CD14-positive monocyte (primary cell): Measurements from ENCODE around the gene KIF20A. TPM values are rescaled to one million over a fixed set of nuclear protein-coding genes. Genes with fewer than 3 reads are reported as not detected.

Source experiments
- DNase-seq, 3 donors: peaks; one replicate each; pipeline ENCODE4 v3.0.0-alpha.2; 2011 to 2022
- H2AFZ ChIP-seq: 2 replicates; pipeline ENCODE4 v1.6.0; 2012; ENCODE audit warnings: mild to moderate bottlenecking, low read depth, low read length, inconsistent platforms; ENCODE audit not compliant: insufficient read depth, poor library complexity, severe bottlenecking
- H3K27ac ChIP-seq, 2 donors: 1 replicate in 1 of 2; 2 replicates in 1 of 2; pipeline ENCODE4 v1.5.1; 2012 to 2013; ENCODE audit warnings: low read length in 2 of 2, control low read depth in 1 of 2, inconsistent platforms in 1 of 2, low read depth in 1 of 2, mild to moderate bottlenecking in 1 of 2
- H3K27me3 ChIP-seq, 2 donors: one replicate each; pipeline versions ENCODE4 v1.6.0 to v1.6.1; 2011 to 2013; ENCODE audit warnings: low read length in 2 of 2; ENCODE audit not compliant: control insufficient read depth in 2 of 2, insufficient read depth in 2 of 2
- H3K36me3 ChIP-seq, 2 donors: replicated peaks in 1 of 2; 1 replicate in 1 of 2; 2 replicates in 1 of 2; pipeline versions ENCODE4 v1.5.1 to v1.6.1; 2012 to 2013; ENCODE audit warnings: low read length in 2 of 2, control low read depth in 1 of 2, inconsistent platforms in 1 of 2, mild to moderate bottlenecking in 1 of 2; ENCODE audit not compliant: insufficient read depth in 2 of 2, control insufficient read depth in 1 of 2
- H3K4me1 ChIP-seq, 2 donors: 1 replicate in 1 of 2; 2 replicates in 1 of 2; pipeline versions ENCODE4 v1.5.1 to v1.6.1; 2012 to 2013; ENCODE audit warnings: low read length in 2 of 2, control low read depth in 1 of 2, inconsistent platforms in 1 of 2, mild to moderate bottlenecking in 1 of 2, moderate library complexity in 1 of 2; ENCODE audit not compliant: insufficient read depth in 2 of 2, control insufficient read depth in 1 of 2
- H3K4me2 ChIP-seq: replicated peaks from 2 replicates; pipeline ENCODE3; 2012; ENCODE audit warnings: low read length, moderate library complexity, mild to moderate bottlenecking; ENCODE audit not compliant: poor library complexity, severe bottlenecking; ENCODE audit errors: extremely low read depth
- H3K4me3 ChIP-seq, 3 experiments: fragments of 200-600 bp in 1 of 3; sonication (generic) in 1 of 3; replicated peaks in 1 of 3; 1 replicate in 2 of 3; 2 replicates in 1 of 3; pipeline ENCODE4 v1.5.1; 2011 to 2013; ENCODE audit warnings: low read length in 3 of 3, mild to moderate bottlenecking in 3 of 3, control low read depth in 2 of 3, low read depth in 2 of 3, inconsistent platforms in 1 of 3, moderate library complexity in 1 of 3
- H3K79me2 ChIP-seq: 2 replicates; pipeline ENCODE4 v1.6.0; 2012; ENCODE audit warnings: mild to moderate bottlenecking, control low read depth, inconsistent platforms, low read length, moderate library complexity; ENCODE audit not compliant: insufficient read depth
- H3K9ac ChIP-seq: 2 replicates; pipeline ENCODE4 v1.6.0; 2017; ENCODE audit warnings: low read length, mild to moderate bottlenecking; ENCODE audit not compliant: insufficient read depth, poor library complexity, severe bottlenecking
- H3K9me3 ChIP-seq, 2 donors: replicated peaks in 1 of 2; 1 replicate in 1 of 2; 2 replicates in 1 of 2; pipeline versions ENCODE4 v1.5.1 to v1.6.1; 2012 to 2013; ENCODE audit warnings: low read length in 2 of 2, control low read depth in 1 of 2; ENCODE audit not compliant: control insufficient read depth in 1 of 2, insufficient read depth in 1 of 2
- H4K20me1 ChIP-seq: 2 replicates; pipeline ENCODE4 v1.6.0; 2012; ENCODE audit warnings: mild to moderate bottlenecking, low read length, control low read depth, moderate library complexity; ENCODE audit not compliant: insufficient read depth
- H3K27ac Mint-ChIP-seq, 7 donors: one replicate each; pipeline ENCODE4 v1.8.0; 2020; ENCODE audit warnings: mild to moderate bottlenecking in 7 of 7, mixed read lengths in 7 of 7, moderate library complexity in 6 of 7, inconsistent platforms in 2 of 7
- H3K27me3 Mint-ChIP-seq, 3 donors: one replicate each; pipeline ENCODE4 v1.8.0; 2021 to 2022; ENCODE audit warnings: low read depth in 3 of 3, mild to moderate bottlenecking in 3 of 3, mixed read lengths in 3 of 3, moderate library complexity in 3 of 3, inconsistent platforms in 1 of 3
- H3K36me3 Mint-ChIP-seq, 2 donors: one replicate each; pipeline ENCODE4 v1.8.0; 2020; ENCODE audit warnings: mixed read lengths in 2 of 2, inconsistent platforms in 1 of 2, mild to moderate bottlenecking in 1 of 2
- H3K4me1 Mint-ChIP-seq: one replicate; pipeline ENCODE4 v1.8.0; 2020; ENCODE audit warnings: mild to moderate bottlenecking, mixed read lengths
- H3K4me3 Mint-ChIP-seq, 2 donors: one replicate each; pipeline ENCODE4 v1.8.0; 2020; ENCODE audit warnings: mild to moderate bottlenecking in 2 of 2, mixed read lengths in 2 of 2, moderate library complexity in 1 of 2
- H3K9me3 Mint-ChIP-seq, 7 donors: one replicate each; pipeline ENCODE4 v1.8.0; 2020 to 2022; ENCODE audit warnings: mixed read lengths in 7 of 7, mild to moderate bottlenecking in 6 of 7, moderate library complexity in 6 of 7, inconsistent platforms in 2 of 7
- WGBS: methylation state at CpG from one replicate; pipeline ENCODE4 v1.1.5; 2013; ENCODE audit warnings: missing lambda C conversion rate; ENCODE audit not compliant: insufficient coverage; 5-methylcytosine and 5-hydroxymethylcytosine counted together
- intact Hi-C, 2 donors: fragments of 100-400 bp; cut with micrococcal nuclease; formaldehyde crosslinking; loops; one replicate each; pipeline versions ENCODE4 v1.15.0 to v1.15.1; 2023
- polyA plus RNA-seq, 3 donors: library from polyadenylated mRNA; depleted of rRNA in 1 of 3; unstranded in 2 of 3; stranded (reverse) in 1 of 3; fragments of 300-500 nt in 2 of 3; fragments of >200 nt in 1 of 3; fragmentation: Illumina TruSeq in 2 of 3; gene quantifications; 1 replicate in 2 of 3; 2 replicates in 1 of 3; pipeline ENCODE4 v1.2.3, GENCODE V29; 2012 to 2021
- TF ChIP-seq, protein P1 (sequence below): fragments of 200-600 bp; IDR thresholded peaks from one replicate; pipeline ENCODE4 v1.8.0; 2022; ENCODE audit warnings: antibody characterized with exemption, mild to moderate bottlenecking

Gene KIF20A
- polyA plus RNA-seq, 3 donors, result not detected

- no peak overlapping the region for H3K4me2 ChIP-seq
- no peaks in the 10 kb centered on the region for H4K20me1 ChIP-seq
- no peaks in the 10 kb centered on the region for H3K9me3 ChIP-seq
- DNase-seq, result no peak
- peaks cover 3 to 5% (median 4%) of the 10 kb centered on the region in 3 donors for H3K27me3 Mint-ChIP-seq
- intact Hi-C loops, result no loop called here
- no peaks in the 10 kb centered on the region for H3K9me3 Mint-ChIP-seq
- TF ChIP-seq, protein P1, sequence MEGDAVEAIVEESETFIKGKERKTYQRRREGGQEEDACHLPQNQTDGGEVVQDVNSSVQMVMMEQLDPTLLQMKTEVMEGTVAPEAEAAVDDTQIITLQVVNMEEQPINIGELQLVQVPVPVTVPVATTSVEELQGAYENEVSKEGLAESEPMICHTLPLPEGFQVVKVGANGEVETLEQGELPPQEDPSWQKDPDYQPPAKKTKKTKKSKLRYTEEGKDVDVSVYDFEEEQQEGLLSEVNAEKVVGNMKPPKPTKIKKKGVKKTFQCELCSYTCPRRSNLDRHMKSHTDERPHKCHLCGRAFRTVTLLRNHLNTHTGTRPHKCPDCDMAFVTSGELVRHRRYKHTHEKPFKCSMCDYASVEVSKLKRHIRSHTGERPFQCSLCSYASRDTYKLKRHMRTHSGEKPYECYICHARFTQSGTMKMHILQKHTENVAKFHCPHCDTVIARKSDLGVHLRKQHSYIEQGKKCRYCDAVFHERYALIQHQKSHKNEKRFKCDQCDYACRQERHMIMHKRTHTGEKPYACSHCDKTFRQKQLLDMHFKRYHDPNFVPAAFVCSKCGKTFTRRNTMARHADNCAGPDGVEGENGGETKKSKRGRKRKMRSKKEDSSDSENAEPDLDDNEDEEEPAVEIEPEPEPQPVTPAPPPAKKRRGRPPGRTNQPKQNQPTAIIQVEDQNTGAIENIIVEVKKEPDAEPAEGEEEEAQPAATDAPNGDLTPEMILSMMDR, result no peak
- H3K36me3 Mint-ChIP-seq, result peaks cover 58 to 71% of the 10 kb centered on the region in 2 donors
- H3K79me2 ChIP-seq, result no peaks in the 10 kb centered on the region
- H3K4me1 Mint-ChIP-seq, result no peaks in the 10 kb centered on the region
- no peaks in the 10 kb centered on the region for H3K27me3 ChIP-seq
- no peak overlapping the region for H3K4me3 ChIP-seq
- WGBS, result no CpG with 5 or more reads among the region's 1 CpG
- no peak overlapping the region for H3K27ac Mint-ChIP-seq
- no peak overlapping the region for H2AFZ ChIP-seq
- no peak overlapping the region for H3K9ac ChIP-seq
- H3K4me3 Mint-ChIP-seq, result no peak overlapping the region
- H3K4me1 ChIP-seq, result no peaks in the 10 kb centered on the region
- H3K36me3 ChIP-seq, result peaks cover 63 to 68% of the 10 kb centered on the region in 2 donors
- no peak overlapping the region for H3K27ac ChIP-seq
Observed at GRCh38 chr5:138157626-138158025, 21.3 kb upstream of the KIF20A start.

DNA sequence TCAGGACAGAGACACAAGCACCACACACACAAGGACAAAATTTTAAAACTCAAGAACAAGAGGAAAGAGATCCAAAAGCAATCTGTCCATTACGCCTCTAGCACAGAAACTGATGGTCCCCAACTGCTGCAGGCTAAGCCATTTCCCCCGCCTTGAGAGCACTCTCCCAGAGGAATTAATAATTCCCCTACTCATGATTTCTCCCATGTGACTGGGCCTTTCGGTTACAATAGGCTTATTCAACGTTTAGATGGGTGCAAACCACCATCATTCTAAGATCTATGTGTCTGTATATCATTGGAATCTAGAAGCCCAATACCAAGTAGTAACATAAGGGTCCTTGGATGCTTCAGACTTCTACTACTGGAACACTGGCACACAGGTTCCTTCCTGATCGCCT lies 19.2 kb upstream of the KIF20A start:
- intact Hi-C loops, result no loop called here
- H3K9me3 ChIP-seq, result no peaks in the 10 kb centered on the region
- H3K79me2 ChIP-seq, result no peaks in the 10 kb centered on the region
- TF ChIP-seq, protein P1, result no peak
- no peak overlapping the region for H3K4me3 ChIP-seq
- Mint-ChIP-seq H3K9me3 (no peaks in the 10 kb centered on the region), H3K27me3 (no peaks in the 10 kb centered on the region), H3K4me3 (no peak overlapping the region), H3K27ac (no peak overlapping the region), H3K36me3 (peaks cover 78 to 91% of the 10 kb centered on the region in 2 donors), H3K4me1 (no peaks in the 10 kb centered on the region)
- 100% methylated on average over 2 of the region's 5 CpGs for WGBS
- H2AFZ ChIP-seq, result no peak overlapping the region
- no peaks in the 10 kb centered on the region for H3K27me3 ChIP-seq
- H3K36me3 ChIP-seq, result peaks cover 83 to 88% of the 10 kb centered on the region in 2 donors
- no peaks in the 10 kb centered on the region for H4K20me1 ChIP-seq
- no peak overlapping the region for H3K9ac ChIP-seq
- no peak for DNase-seq
- H3K4me2 ChIP-seq, result no peak overlapping the region
- H3K4me1 ChIP-seq, result no peaks in the 10 kb centered on the region
- no peak overlapping the region for H3K27ac ChIP-seq
